Measurements from ENCODE around the gene HAPLN3.

Gene HAPLN3

DNA sequence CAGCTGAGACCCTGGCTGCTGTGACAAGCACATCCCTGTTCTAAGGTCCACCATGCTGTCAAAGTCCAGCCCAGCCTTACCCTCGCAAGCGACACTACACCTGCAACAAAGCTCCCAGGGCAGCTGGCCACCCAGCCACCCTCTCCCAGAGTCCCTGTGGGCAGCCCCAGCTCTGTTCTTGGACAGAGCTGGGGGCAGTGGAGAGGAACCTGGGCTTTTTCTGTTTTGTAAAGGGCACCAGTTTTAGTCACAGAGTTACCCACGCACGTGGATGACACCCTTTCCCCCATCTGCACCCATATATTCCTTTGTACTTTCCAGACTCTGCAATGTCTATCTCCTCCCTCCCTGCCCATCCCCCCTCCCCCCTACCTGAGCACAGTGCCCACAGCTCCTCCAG is 53.2 kb downstream of the HAPLN3 start:
- no peak overlapping the region for H3K4me3 ChIP-seq (ENCODE audit: low read depth, low read length)
- H3K4me1 ChIP-seq (ENCODE audit: control insufficient read depth, insufficient read depth, low read length, unreplicated experiment), result no peaks in the 10 kb centered on the region
- no peaks in the 10 kb centered on the region for H3K79me2 ChIP-seq (ENCODE audit: control insufficient read depth, insufficient read depth, low read length, unreplicated experiment)
- H2AFZ ChIP-seq (ENCODE audit: low read length, unreplicated experiment), result no peak overlapping the region
- H3K36me3 ChIP-seq (ENCODE audit: insufficient read depth, low read length), result no peaks in the 10 kb centered on the region
- no peak overlapping the region for H3K27ac ChIP-seq (ENCODE audit: low read depth, low read length)
- 0 out of 2 replicates have a peak, but pooled peaks cover 3% of the 10 kb centered on the region for H3K27me3 ChIP-seq (ENCODE audit: insufficient read depth, low read length)

DNA sequence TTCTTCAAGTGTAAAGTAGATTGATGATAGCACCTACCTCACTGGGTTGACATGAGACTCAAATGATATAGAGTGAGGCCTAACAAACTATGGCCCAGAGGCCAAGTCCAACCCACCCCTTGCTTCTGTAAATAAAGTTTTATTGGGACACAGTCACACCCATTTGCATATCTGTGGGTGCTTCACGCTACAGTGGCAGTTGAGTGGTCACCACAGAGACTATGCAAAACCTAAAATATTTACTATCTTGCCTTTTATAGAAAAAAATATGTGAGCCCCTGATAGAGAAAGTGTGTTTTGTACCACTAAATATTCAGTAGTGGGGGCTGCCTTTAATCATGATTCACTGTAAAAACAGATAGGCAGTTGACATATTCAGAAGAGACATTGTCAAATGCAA is 54.1 kb downstream of the HAPLN3 start:
- H3K4me1 ChIP-seq (ENCODE audit: control insufficient read depth, insufficient read depth, low read length, unreplicated experiment), result no peaks in the 10 kb centered on the region
- no peak overlapping the region for H3K27ac ChIP-seq (ENCODE audit: low read depth, low read length)
- no peaks in the 10 kb centered on the region for H3K79me2 ChIP-seq (ENCODE audit: control insufficient read depth, insufficient read depth, low read length, unreplicated experiment)
- H2AFZ ChIP-seq (ENCODE audit: low read length, unreplicated experiment), result no peak overlapping the region
- H3K4me3 ChIP-seq (ENCODE audit: low read depth, low read length), result no peak overlapping the region
- H3K36me3 ChIP-seq (ENCODE audit: insufficient read depth, low read length), result no peaks in the 10 kb centered on the region
- 0 out of 2 replicates have a peak, but pooled peaks cover 3% of the 10 kb centered on the region for H3K27me3 ChIP-seq (ENCODE audit: insufficient read depth, low read length)

DNA sequence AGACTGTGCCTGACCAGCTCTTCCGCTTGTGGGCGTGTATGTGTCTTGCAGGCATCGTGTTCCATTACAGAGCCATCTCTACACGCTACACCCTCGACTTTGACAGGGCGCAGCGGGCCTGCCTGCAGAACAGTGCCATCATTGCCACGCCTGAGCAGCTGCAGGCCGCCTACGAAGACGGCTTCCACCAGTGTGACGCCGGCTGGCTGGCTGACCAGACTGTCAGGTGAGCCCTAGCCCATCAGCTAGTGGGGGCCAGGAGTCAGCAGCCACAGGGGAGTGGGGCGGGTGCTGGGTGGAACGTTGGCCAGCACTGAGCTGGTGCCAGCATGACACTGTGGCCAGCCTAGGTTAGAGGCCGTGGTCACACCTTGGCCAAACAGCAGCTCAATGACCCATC is 55.4 kb downstream of the HAPLN3 start:
- Histone ChIP-seq H3K36me3 (ENCODE audit: insufficient read depth, low read length) (no peaks in the 10 kb centered on the region), H2AFZ (ENCODE audit: low read length, unreplicated experiment) (no peak overlapping the region), H3K4me3 (ENCODE audit: low read depth, low read length) (no peak overlapping the region), H3K27ac (ENCODE audit: low read depth, low read length) (no peak overlapping the region), H3K4me1 (ENCODE audit: control insufficient read depth, insufficient read depth, low read length, unreplicated experiment) (peaks cover 4% of the 10 kb centered on the region), H3K79me2 (ENCODE audit: control insufficient read depth, insufficient read depth, low read length, unreplicated experiment) (no peaks in the 10 kb centered on the region), H3K27me3 (ENCODE audit: insufficient read depth, low read length) (0 out of 2 replicates have a peak, but pooled peaks cover 3% of the 10 kb centered on the region)

DNA sequence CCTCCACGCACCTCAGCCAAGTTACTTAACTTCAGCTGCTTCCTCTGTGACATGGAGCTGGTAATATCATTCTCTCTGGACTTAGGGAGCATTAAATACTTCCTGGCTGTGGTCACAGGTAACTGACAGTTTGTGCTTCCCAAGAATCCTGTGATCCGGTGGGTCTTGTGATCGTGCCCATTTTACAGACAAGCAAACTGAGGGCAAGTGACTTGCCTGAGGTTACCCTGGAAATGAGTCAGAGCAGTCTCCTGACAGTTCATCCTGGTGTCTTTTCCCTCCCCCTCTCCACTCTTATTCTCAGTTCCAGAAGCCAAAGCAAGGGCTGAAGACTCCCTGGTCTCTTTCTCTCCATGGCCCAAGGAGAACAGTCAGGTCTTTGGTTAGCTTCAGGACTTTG is 56.2 kb downstream of the HAPLN3 start:
- H2AFZ ChIP-seq (ENCODE audit: low read length, unreplicated experiment), result no peak overlapping the region
- peaks cover 4% of the 10 kb centered on the region for H3K4me1 ChIP-seq (ENCODE audit: control insufficient read depth, insufficient read depth, low read length, unreplicated experiment)
- H3K36me3 ChIP-seq (ENCODE audit: insufficient read depth, low read length), result no peaks in the 10 kb centered on the region
- H3K27me3 ChIP-seq (ENCODE audit: insufficient read depth, low read length), result 0 out of 2 replicates have a peak, but pooled peaks cover 3% of the 10 kb centered on the region
- no peak overlapping the region for H3K4me3 ChIP-seq (ENCODE audit: low read depth, low read length)
- no peaks in the 10 kb centered on the region for H3K79me2 ChIP-seq (ENCODE audit: control insufficient read depth, insufficient read depth, low read length, unreplicated experiment)
- no peak overlapping the region for H3K27ac ChIP-seq (ENCODE audit: low read depth, low read length)

DNA sequence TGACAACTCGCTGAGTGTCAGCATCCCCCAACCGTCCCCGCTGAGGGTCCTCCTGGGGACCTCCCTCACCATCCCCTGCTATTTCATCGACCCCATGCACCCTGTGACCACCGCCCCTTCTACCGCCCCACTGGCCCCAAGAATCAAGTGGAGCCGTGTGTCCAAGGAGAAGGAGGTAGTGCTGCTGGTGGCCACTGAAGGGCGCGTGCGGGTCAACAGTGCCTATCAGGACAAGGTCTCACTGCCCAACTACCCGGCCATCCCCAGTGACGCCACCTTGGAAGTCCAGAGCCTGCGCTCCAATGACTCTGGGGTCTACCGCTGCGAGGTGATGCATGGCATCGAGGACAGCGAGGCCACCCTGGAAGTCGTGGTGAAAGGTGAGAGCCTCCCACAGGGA is 56.7 kb downstream of the HAPLN3 start:
- Histone ChIP-seq H2AFZ (ENCODE audit: low read length, unreplicated experiment) (no peak overlapping the region), H3K4me1 (ENCODE audit: control insufficient read depth, insufficient read depth, low read length, unreplicated experiment) (peaks cover 4% of the 10 kb centered on the region), H3K79me2 (ENCODE audit: control insufficient read depth, insufficient read depth, low read length, unreplicated experiment) (no peaks in the 10 kb centered on the region), H3K36me3 (ENCODE audit: insufficient read depth, low read length) (no peaks in the 10 kb centered on the region), H3K27me3 (ENCODE audit: insufficient read depth, low read length) (0 out of 2 replicates have a peak, but pooled peaks cover 3% of the 10 kb centered on the region), H3K27ac (ENCODE audit: low read depth, low read length) (no peak overlapping the region), H3K4me3 (ENCODE audit: low read depth, low read length) (no peak overlapping the region)

DNA sequence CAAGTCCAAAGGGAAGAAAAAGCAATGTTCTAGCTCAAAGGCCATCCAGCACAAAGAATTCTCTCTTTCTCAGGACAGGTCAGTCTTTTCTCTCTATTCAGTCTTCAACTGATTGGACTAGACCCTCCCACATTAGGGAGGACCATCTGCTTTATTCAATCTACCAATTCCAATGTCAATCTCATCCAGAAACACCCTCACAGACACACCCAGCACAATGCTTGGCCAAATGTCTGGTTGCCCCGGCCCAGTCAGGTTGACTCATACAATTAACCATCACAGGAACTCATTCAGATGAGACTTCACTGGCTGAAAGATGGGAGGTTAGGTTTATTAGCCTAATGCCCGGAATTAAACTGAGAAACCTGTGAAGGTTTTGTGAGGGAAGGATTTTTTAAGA is 59.7 kb downstream of the HAPLN3 start:
- no peak overlapping the region for H3K4me3 ChIP-seq (ENCODE audit: low read depth, low read length)
- H3K27me3 ChIP-seq (ENCODE audit: insufficient read depth, low read length), result no peaks in the 10 kb centered on the region
- no peak overlapping the region for H2AFZ ChIP-seq (ENCODE audit: low read length, unreplicated experiment)
- no peaks in the 10 kb centered on the region for H3K79me2 ChIP-seq (ENCODE audit: control insufficient read depth, insufficient read depth, low read length, unreplicated experiment)
- H3K36me3 ChIP-seq (ENCODE audit: insufficient read depth, low read length), result no peaks in the 10 kb centered on the region
- H3K4me1 ChIP-seq (ENCODE audit: control insufficient read depth, insufficient read depth, low read length, unreplicated experiment), result peaks cover 4% of the 10 kb centered on the region
- no peak overlapping the region for H3K27ac ChIP-seq (ENCODE audit: low read depth, low read length)

DNA sequence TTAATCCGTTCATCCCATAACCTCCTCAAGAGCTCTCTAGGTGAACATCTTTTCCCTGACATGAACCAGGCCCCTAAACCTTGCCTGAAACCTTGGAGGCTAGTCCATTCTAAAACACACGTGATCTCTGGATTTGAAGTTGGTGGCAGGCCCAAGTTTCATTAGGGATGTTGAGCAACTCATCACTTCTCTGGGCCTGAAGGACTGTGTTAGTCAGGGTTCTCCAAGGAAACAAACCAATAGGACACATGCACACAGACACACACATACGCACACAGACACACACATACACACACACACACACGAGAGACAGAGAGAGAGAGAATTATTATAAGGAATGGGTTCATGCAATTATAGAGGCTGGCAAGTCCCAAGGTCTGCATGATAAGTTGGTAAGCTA is 60.2 kb downstream of the HAPLN3 start:
- no peaks in the 10 kb centered on the region for H3K36me3 ChIP-seq (ENCODE audit: insufficient read depth, low read length)
- H3K27ac ChIP-seq (ENCODE audit: low read depth, low read length), result no peak overlapping the region
- no peaks in the 10 kb centered on the region for H3K27me3 ChIP-seq (ENCODE audit: insufficient read depth, low read length)
- H3K4me1 ChIP-seq (ENCODE audit: control insufficient read depth, insufficient read depth, low read length, unreplicated experiment), result peaks cover 4% of the 10 kb centered on the region
- no peak overlapping the region for H3K4me3 ChIP-seq (ENCODE audit: low read depth, low read length)
- no peaks in the 10 kb centered on the region for H3K79me2 ChIP-seq (ENCODE audit: control insufficient read depth, insufficient read depth, low read length, unreplicated experiment)
- H2AFZ ChIP-seq (ENCODE audit: low read length, unreplicated experiment), result no peak overlapping the region

DNA sequence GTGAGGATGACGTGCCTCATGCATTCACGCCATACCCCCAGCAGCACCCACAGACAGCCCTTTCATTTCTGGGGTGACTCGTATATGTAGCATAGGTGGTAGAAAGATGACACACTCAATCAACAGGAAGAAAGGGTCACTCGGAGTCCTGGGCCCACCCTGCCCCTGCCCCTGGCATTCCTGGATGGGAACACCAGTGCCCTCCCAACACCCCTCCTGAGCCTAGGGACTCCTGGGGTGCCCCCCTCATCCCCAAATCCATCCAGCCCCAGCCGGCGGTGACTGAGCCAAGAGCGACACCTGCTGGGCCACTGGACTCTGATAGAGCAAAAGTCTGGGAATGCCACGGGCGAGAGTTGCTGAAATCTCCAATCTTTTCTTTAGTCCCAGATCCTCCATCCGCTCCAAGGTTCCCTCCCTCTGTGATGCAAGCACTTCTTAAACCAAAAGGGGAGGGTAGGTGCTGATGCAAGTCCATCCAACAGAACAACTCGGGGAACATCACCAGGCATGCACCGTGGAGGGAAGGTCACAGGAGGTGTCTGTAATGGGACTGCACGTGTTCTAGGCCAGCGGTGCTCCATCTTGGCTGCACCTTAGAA is 61.0 kb downstream of the HAPLN3 start:
- no peak overlapping the region for H3K4me3 ChIP-seq (ENCODE audit: low read depth, low read length)
- no peaks in the 10 kb centered on the region for H3K79me2 ChIP-seq (ENCODE audit: control insufficient read depth, insufficient read depth, low read length, unreplicated experiment)
- H3K4me1 ChIP-seq (ENCODE audit: control insufficient read depth, insufficient read depth, low read length, unreplicated experiment), result peaks cover 4% of the 10 kb centered on the region
- H2AFZ ChIP-seq (ENCODE audit: low read length, unreplicated experiment), result no peak overlapping the region
- H3K36me3 ChIP-seq (ENCODE audit: insufficient read depth, low read length), result no peaks in the 10 kb centered on the region
- H3K27ac ChIP-seq (ENCODE audit: low read depth, low read length), result no peak overlapping the region
- no peaks in the 10 kb centered on the region for H3K27me3 ChIP-seq (ENCODE audit: insufficient read depth, low read length)

DNA sequence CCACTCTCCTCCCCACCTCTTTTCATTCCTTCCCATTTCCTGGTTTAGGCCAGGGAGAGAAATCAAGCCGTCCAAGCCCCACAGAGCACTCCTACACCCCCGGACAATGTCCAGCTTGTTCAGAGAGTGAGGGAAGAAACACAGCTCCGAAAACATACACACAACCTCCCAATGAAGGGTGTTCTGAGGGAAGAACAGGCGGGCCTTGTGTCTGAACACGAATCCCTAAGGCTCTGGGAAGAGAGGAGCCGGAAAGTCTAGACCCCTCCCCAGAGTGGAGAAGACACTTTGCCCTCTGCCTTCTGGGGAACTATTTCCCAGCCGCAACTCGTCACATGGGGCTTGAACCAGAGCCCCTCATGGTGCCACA is 61.6 kb downstream of the HAPLN3 start:
- H3K36me3 ChIP-seq (ENCODE audit: insufficient read depth, low read length), result no peaks in the 10 kb centered on the region
- H2AFZ ChIP-seq (ENCODE audit: low read length, unreplicated experiment), result no peak overlapping the region

DNA sequence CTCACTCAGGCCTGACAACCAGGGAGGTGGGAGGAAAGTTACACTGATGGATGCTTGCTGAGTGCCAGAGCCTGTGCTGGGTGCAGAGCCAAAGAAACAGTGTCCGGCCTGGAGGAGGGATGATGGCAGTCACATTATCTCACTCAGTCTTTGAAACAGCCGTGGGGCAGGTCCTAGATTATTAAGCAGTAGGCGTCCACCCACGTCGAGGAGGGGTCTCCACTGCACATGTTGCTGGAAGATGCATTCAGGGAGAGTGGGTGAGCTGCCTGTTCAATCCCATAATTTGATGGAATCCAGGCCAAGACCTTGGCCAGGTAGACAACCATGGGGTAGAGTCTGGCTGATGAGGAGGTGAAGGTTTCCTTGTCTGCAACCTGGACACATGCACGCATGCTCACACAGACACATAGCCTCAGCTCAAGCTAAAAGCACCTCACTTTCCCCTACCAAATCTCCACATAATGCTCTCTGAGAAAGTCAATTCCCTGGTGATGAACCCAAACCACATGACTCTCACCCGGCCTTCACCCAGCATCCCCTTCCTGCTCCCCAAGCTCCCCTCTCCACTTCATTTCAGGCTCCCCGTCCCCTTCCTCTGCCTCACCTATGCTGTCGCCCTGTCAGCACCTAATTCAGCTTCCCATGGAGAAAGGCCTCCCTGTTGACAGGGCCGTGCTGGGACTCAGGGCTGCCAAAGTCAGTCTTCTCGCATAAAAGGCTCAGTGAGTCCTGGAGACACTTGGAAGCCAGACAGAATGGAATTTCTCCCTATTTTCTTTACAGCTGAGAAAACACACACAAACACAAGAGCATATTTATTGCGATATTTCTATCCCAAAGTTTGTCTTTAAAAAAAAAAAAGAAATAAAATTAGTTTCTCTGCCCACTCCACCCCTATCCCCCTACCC is 62.3 kb downstream of the HAPLN3 start:
- Histone ChIP-seq H3K79me2 (ENCODE audit: control insufficient read depth, insufficient read depth, low read length, unreplicated experiment) (no peaks in the 10 kb centered on the region), H3K4me1 (ENCODE audit: control insufficient read depth, insufficient read depth, low read length, unreplicated experiment) (peaks cover 4% of the 10 kb centered on the region), H3K27me3 (ENCODE audit: insufficient read depth, low read length) (no peaks in the 10 kb centered on the region), H3K36me3 (ENCODE audit: insufficient read depth, low read length) (no peaks in the 10 kb centered on the region), H3K27ac (ENCODE audit: low read depth, low read length) (peak overlapping the region; percentile 23; the same call in 1 of the 2 replicates), H2AFZ (ENCODE audit: low read length, unreplicated experiment) (no peak overlapping the region), H3K4me3 (ENCODE audit: low read depth, low read length) (no peak overlapping the region)

More for the DNA sequence above, 61.6 kb downstream of the HAPLN3 start:
- peak overlapping the region; percentile 23; the same call in 1 of the 2 replicates for H3K27ac ChIP-seq (ENCODE audit: low read depth, low read length)
- H3K79me2 ChIP-seq (ENCODE audit: control insufficient read depth, insufficient read depth, low read length, unreplicated experiment), result no peaks in the 10 kb centered on the region
- H3K27me3 ChIP-seq (ENCODE audit: insufficient read depth, low read length), result no peaks in the 10 kb centered on the region
- H3K4me1 ChIP-seq (ENCODE audit: control insufficient read depth, insufficient read depth, low read length, unreplicated experiment), result peaks cover 4% of the 10 kb centered on the region
- no peak overlapping the region for H3K4me3 ChIP-seq (ENCODE audit: low read depth, low read length)

DNA sequence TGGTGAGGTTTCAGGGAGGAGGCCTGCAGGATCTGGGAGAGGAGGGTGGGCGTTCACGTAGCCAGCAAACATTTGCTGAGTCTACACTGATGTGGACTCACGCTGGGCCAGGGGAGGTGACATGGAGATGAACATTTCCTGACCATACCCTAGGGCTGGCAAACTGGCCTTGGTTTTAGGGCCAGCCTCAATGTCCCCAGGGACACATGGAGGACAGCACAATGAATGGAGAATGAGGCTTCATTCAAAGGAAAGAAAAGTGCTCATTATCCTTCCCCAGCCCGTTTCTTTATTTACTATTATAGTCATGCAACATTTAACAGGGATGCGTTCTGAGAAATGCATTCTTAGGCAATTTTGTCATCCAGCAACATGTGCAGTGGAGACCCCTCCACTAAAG is 65.3 kb downstream of the HAPLN3 start:
- Histone ChIP-seq H3K36me3 (ENCODE audit: insufficient read depth, low read length) (no peaks in the 10 kb centered on the region), H3K27me3 (ENCODE audit: insufficient read depth, low read length) (peaks cover 10% of the 10 kb centered on the region; the same call in 1 of the 2 replicates), H3K4me3 (ENCODE audit: low read depth, low read length) (no peak overlapping the region), H3K79me2 (ENCODE audit: control insufficient read depth, insufficient read depth, low read length, unreplicated experiment) (no peaks in the 10 kb centered on the region), H3K27ac (ENCODE audit: low read depth, low read length) (no peak overlapping the region), H2AFZ (ENCODE audit: low read length, unreplicated experiment) (no peak overlapping the region), H3K4me1 (ENCODE audit: control insufficient read depth, insufficient read depth, low read length, unreplicated experiment) (no peaks in the 10 kb centered on the region)
